NCI-H748 (cell line): ENCODE data around the gene GTF2E1.

Experiments
- DNase-seq: peaks from one replicate; lab custom pipeline; 2025; ENCODE audit not compliant: unreplicated experiment; lab: John Stamatoyannopoulos, UW

The GTF2E1 gene

GRCh38 chr3:120797857-120798256, 55.3 kb downstream of the GTF2E1 start:
- no peak for DNase-seq

- no peak for DNase-seq
Measured at GRCh38 chr3:120798346-120798745, 55.8 kb downstream of the GTF2E1 start.

- no peak for DNase-seq
Measured at GRCh38 chr3:120800625-120801024, 58.1 kb downstream of the GTF2E1 start.

GRCh38 chr3:120801484-120801883, 58.9 kb downstream of the GTF2E1 start:
- no peak for DNase-seq

- DNase-seq: no peak
Measured at GRCh38 chr3:120802916-120803315, 60.4 kb downstream of the GTF2E1 start.

- DNase-seq: no peak
Measured at GRCh38 chr3:120816728-120817127, 74.2 kb downstream of the GTF2E1 start.

GRCh38 chr3:120820748-120821147, 78.2 kb downstream of the GTF2E1 start:
- no peak for DNase-seq

- DNase-seq: no peak
Measured at GRCh38 chr3:120821426-120821825, 78.9 kb downstream of the GTF2E1 start.

GRCh38 chr3:120823156-120823555, 80.6 kb downstream of the GTF2E1 start:
- DNase-seq: no peak

- DNase-seq: no peak
Measured at GRCh38 chr3:120824613-120825012, 82.1 kb downstream of the GTF2E1 start.

GRCh38 chr3:120828796-120829195, 86.3 kb downstream of the GTF2E1 start:
- DNase-seq: no peak

- DNase-seq: no peak
Measured at GRCh38 chr3:120831066-120831465, 88.5 kb downstream of the GTF2E1 start.
